CD8-positive, alpha-beta memory T cell (primary cell): ENCODE data around the gene SCAF4. TPM values are rescaled to one million over a fixed set of nuclear protein-coding genes. Genes with fewer than 3 reads are reported as not detected.

Experiments
- CTCF ChIA-PET: fragments of 350-600 bp; sonication (Branson Sonifier 250); formaldehyde crosslinking; loops from one replicate; lab custom pipeline; 2021; ENCODE audit warnings: antibody characterized with exemption; lab: Charles Lee
- POLR2A ChIA-PET: fragments of 350-600 bp; sonication (Branson Sonifier 250); formaldehyde crosslinking; loops from one replicate; lab custom pipeline; 2021; ENCODE audit warnings: antibody characterized with exemption; lab: Charles Lee
- DNase-seq, 5 donors: peaks; one replicate each; pipeline versions ENCODE4 v3.0.0 to v3.0.0-alpha.2; 2020 to 2022; ENCODE audit warnings: mixed read lengths in 1 of 5
- H3K27ac ChIP-seq: one replicate; pipeline ENCODE4 v1.7.0; 2013; ENCODE audit warnings: low read depth, mild to moderate bottlenecking, low read length, moderate library complexity
- H3K27me3 ChIP-seq: 2 replicates; pipeline ENCODE4 v1.7.0; 2013; ENCODE audit warnings: low read length, mild to moderate bottlenecking; ENCODE audit not compliant: insufficient read depth, poor library complexity, severe bottlenecking
- H3K36me3 ChIP-seq: 2 replicates; pipeline ENCODE4 v1.7.0; 2013; ENCODE audit warnings: mild to moderate bottlenecking, low read length, moderate library complexity; ENCODE audit not compliant: insufficient read depth
- H3K4me1 ChIP-seq: 2 replicates; pipeline ENCODE4 v1.7.0; 2013; ENCODE audit warnings: mild to moderate bottlenecking, low read length, moderate library complexity; ENCODE audit not compliant: insufficient read depth
- H3K4me3 ChIP-seq: 2 replicates; pipeline ENCODE4 v1.7.0; 2013; ENCODE audit warnings: mild to moderate bottlenecking, low read length
- H3K9me3 ChIP-seq: 2 replicates; pipeline ENCODE4 v1.7.0; 2013; ENCODE audit warnings: mild to moderate bottlenecking, low read length
- H3K27ac Mint-ChIP-seq, 8 donors: one replicate each; pipeline ENCODE4 v1.8.0; 2020 to 2021; ENCODE audit warnings: mixed read lengths in 8 of 8, mild to moderate bottlenecking in 6 of 8, inconsistent platforms in 3 of 8, moderate library complexity in 3 of 8
- H3K27me3 Mint-ChIP-seq, 2 donors: one replicate each; pipeline ENCODE4 v1.8.0; 2020 to 2021; ENCODE audit warnings: mixed read lengths in 2 of 2, mild to moderate bottlenecking in 1 of 2, moderate library complexity in 1 of 2
- H3K36me3 Mint-ChIP-seq, 3 donors: one replicate each; pipeline ENCODE4 v1.8.0; 2020 to 2021; ENCODE audit warnings: mixed read lengths in 3 of 3, inconsistent platforms in 1 of 3, mild to moderate bottlenecking in 1 of 3
- H3K4me1 Mint-ChIP-seq, 3 donors: one replicate each; pipeline ENCODE4 v1.8.0; 2020 to 2021; ENCODE audit warnings: mixed read lengths in 3 of 3, inconsistent platforms in 1 of 3, mild to moderate bottlenecking in 1 of 3
- H3K4me3 Mint-ChIP-seq, 7 donors: one replicate each; pipeline ENCODE4 v1.8.0; 2020 to 2021; ENCODE audit warnings: mixed read lengths in 7 of 7, mild to moderate bottlenecking in 6 of 7, moderate library complexity in 4 of 7, inconsistent platforms in 2 of 7
- H3K9me3 Mint-ChIP-seq, 5 donors: one replicate each; pipeline ENCODE4 v1.8.0; 2020 to 2022; ENCODE audit warnings: mixed read lengths in 5 of 5, mild to moderate bottlenecking in 3 of 5, moderate library complexity in 2 of 5, inconsistent platforms in 1 of 5
- polyA plus RNA-seq: library from polyadenylated mRNA; unstranded; fragments of 300-500 nt; fragmentation: Illumina TruSeq; gene quantifications from one replicate; pipeline ENCODE4 v1.2.3, GENCODE V29; 2021
- total RNA-seq, 2 experiments: library from RNA; stranded (reverse); gene quantifications; one replicate each; pipeline ENCODE4 v1.2.3, GENCODE V29; 2021

The SCAF4 gene
- total and polyA plus RNA-seq, 3 experiments from 2014 or later: 27.5 to 55.9 (median 55.4) TPM

DNA sequence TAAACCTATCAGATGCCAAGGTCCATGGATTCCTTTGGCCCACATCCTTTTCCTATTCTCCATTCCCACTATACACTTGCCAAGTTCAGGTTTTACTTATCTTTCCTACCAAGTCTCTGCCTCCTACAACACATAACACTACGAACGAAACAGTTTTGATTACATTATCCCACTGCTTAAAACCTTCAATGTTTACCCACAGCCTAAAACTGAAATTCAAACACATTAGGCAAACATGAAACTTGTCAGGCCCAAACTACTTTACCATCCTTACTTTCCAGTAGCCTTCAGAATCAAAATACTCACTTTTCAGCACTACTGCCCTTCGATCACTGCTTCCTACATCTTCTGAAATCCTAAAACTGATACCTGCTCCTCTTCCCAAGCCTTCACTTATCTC lies 3.0 kb downstream of the SCAF4 start:
- no peak for DNase-seq
- Histone ChIP-seq H3K4me3 (no peak overlapping the region), H3K4me1 (peaks cover 55% of the 10 kb centered on the region)

DNA sequence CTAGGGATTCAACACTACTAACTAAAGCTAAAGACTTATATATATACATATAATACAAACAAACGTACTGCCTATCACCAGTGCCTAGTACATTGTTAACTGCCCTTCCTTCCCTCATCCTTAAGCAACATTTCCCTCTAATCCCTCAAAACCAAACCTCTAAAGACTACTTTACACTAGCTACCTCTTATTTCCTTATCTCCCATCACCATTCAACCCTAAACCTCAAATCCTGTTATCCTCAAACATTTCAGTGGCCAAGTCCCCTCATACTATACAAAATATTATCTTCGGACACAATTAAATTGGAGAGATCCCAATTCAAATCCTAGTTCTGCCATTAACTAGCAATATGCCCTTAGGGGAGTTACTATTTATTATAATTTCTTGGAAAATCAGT lies 3.7 kb downstream of the SCAF4 start:
- POLR2A ChIA-PET: no interaction called here
- Histone ChIP-seq H3K36me3 (no peaks in the 10 kb centered on the region), H3K27ac (no peak overlapping the region), H3K27me3 (no peaks in the 10 kb centered on the region), H3K4me1 (peaks cover 48% of the 10 kb centered on the region), H3K4me3 (no peak overlapping the region), H3K9me3 (no peaks in the 10 kb centered on the region)
- CTCF ChIA-PET: no interaction called here
- no peak overlapping the region for H3K4me3 Mint-ChIP-seq
- peaks cover 23 to 29% (median 25%) of the 10 kb centered on the region in 3 donors for H3K4me1 Mint-ChIP-seq
- DNase-seq: no peak
- no peaks in the 10 kb centered on the region for H3K9me3 Mint-ChIP-seq
- H3K27me3 Mint-ChIP-seq: no peaks in the 10 kb centered on the region
- H3K36me3 Mint-ChIP-seq: peaks cover 0 to 16% (median 0%) of the 10 kb centered on the region in 3 donors
- no peak overlapping the region for H3K27ac Mint-ChIP-seq

More for the DNA sequence above, 3.0 kb downstream of the SCAF4 start:
- H3K4me1 Mint-ChIP-seq: peaks cover 16 to 24% (median 17%) of the 10 kb centered on the region in 3 donors
- no peak overlapping the region for H3K27ac Mint-ChIP-seq
- H3K36me3 Mint-ChIP-seq: peaks cover 0 to 16% (median 0%) of the 10 kb centered on the region in 3 donors
- ChIA-PET CTCF (no interaction called here), POLR2A (no interaction called here)
- Histone ChIP-seq H3K27me3 (no peaks in the 10 kb centered on the region), H3K9me3 (no peaks in the 10 kb centered on the region), H3K36me3 (no peaks in the 10 kb centered on the region), H3K27ac (no peak overlapping the region)
- H3K9me3 Mint-ChIP-seq: no peaks in the 10 kb centered on the region
- H3K27me3 Mint-ChIP-seq: no peaks in the 10 kb centered on the region
- no peak overlapping the region for H3K4me3 Mint-ChIP-seq

GRCh38 chr21:31727181-31727580 lies 4.7 kb downstream of the SCAF4 start:
- H3K9me3 Mint-ChIP-seq: no peaks in the 10 kb centered on the region
- Histone ChIP-seq H3K4me3 (no peak overlapping the region), H3K4me1 (peaks cover 49% of the 10 kb centered on the region), H3K27me3 (no peaks in the 10 kb centered on the region), H3K36me3 (no peaks in the 10 kb centered on the region), H3K9me3 (no peaks in the 10 kb centered on the region), H3K27ac (no peak overlapping the region)
- CTCF ChIA-PET: no interaction called here
- POLR2A ChIA-PET: interaction anchor here (0.6 kb wide), 1 partner anchor 8 kb away, joined by 3 read pairs; no protein-coding TSS in a partner anchor
- no peaks in the 10 kb centered on the region for H3K27me3 Mint-ChIP-seq
- peaks cover 0 to 12% (median 0%) of the 10 kb centered on the region in 3 donors for H3K36me3 Mint-ChIP-seq
- no peak overlapping the region for H3K27ac Mint-ChIP-seq
- DNase-seq: no peak
- peaks cover 24 to 35% (median 29%) of the 10 kb centered on the region in 3 donors for H3K4me1 Mint-ChIP-seq
- H3K4me3 Mint-ChIP-seq: no peak overlapping the region

- H3K4me3 Mint-ChIP-seq: peak overlapping the region in 1 of 7 donors; percentile 8
- no peaks in the 10 kb centered on the region for H3K9me3 ChIP-seq
- H3K27me3 ChIP-seq: no peaks in the 10 kb centered on the region
- no peaks in the 10 kb centered on the region for H3K36me3 ChIP-seq
- H3K9me3 Mint-ChIP-seq: no peaks in the 10 kb centered on the region
- no peaks in the 10 kb centered on the region for H3K27me3 Mint-ChIP-seq
- peaks cover 55% of the 10 kb centered on the region for H3K4me1 ChIP-seq
- H3K4me1 Mint-ChIP-seq: peaks cover 32 to 42% (median 33%) of the 10 kb centered on the region in 3 donors
- H3K36me3 Mint-ChIP-seq: peaks cover 0 to 12% (median 0%) of the 10 kb centered on the region in 3 donors
- no peak for DNase-seq
- H3K27ac Mint-ChIP-seq: no peak overlapping the region
- ChIA-PET CTCF (no interaction called here), POLR2A (no interaction called here)
- no peak overlapping the region for H3K4me3 ChIP-seq
- H3K27ac ChIP-seq: no peak overlapping the region
These were observed 5.5 kb downstream of the SCAF4 start for GRCh38 chr21:31726407-31726806.

DNA sequence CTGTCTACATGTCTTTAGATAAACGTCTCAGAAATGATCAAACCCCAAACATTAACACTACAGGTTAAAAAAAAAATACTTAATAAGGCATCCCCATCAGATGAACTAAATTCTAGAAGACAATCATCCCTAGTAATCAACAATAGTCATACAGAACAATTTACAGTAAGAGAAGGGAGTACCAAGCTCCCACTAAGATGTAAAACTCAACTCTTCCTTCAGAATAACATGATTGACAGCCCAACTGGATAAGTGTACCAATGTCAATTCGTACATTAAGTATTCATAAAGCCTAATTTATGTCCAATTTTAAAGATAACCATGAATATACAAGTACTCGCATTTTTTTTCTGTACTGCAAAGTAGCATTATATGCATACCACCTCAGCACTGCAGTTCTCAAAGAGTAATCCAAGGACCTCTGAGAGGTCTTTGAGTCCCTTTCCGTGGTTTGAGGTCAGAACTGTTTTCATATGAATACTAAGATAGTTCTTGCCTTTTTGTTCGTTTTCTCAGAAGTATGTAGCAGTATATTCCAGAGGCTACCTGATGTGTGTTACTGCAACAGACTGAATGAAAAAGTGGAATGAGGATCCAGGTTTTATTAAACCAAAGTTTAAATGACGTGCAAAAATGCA lies 6.6 kb downstream of the SCAF4 start:
- no peak overlapping the region for H3K4me3 ChIP-seq
- ChIA-PET CTCF (no interaction called here), POLR2A (no interaction called here)
- H3K36me3 ChIP-seq: no peaks in the 10 kb centered on the region
- H3K27ac ChIP-seq: no peak overlapping the region
- Mint-ChIP-seq H3K27me3 (no peaks in the 10 kb centered on the region), H3K4me1 (peaks cover 43 to 53% (median 44%) of the 10 kb centered on the region in 3 donors), H3K9me3 (no peaks in the 10 kb centered on the region), H3K36me3 (peaks cover 0 to 6% (median 0%) of the 10 kb centered on the region in 3 donors), H3K4me3 (peak overlapping the region in 5 of 7 donors; percentile 4 to 45 (median 23)), H3K27ac (peak overlapping the region in 2 of 8 donors; percentile 6 to 24)
- no peak for DNase-seq
- no peaks in the 10 kb centered on the region for H3K27me3 ChIP-seq
- H3K9me3 ChIP-seq: no peaks in the 10 kb centered on the region
- peaks cover 63% of the 10 kb centered on the region for H3K4me1 ChIP-seq

GRCh38 chr21:31724552-31724951 lies 7.4 kb downstream of the SCAF4 start:
- Histone ChIP-seq H3K27me3 (no peaks in the 10 kb centered on the region), H3K9me3 (no peaks in the 10 kb centered on the region), H3K4me1 (peaks cover 61% of the 10 kb centered on the region), H3K36me3 (no peaks in the 10 kb centered on the region), H3K4me3 (no peak overlapping the region), H3K27ac (no peak overlapping the region)
- peak overlapping the region in 4 of 7 donors; percentile 4 to 56 (median 35) for H3K4me3 Mint-ChIP-seq
- no peaks in the 10 kb centered on the region for H3K9me3 Mint-ChIP-seq
- CTCF ChIA-PET: no interaction called here
- peak overlapping the region in 1 of 8 donors; percentile 6 for H3K27ac Mint-ChIP-seq
- H3K4me1 Mint-ChIP-seq: peaks cover 49 to 61% (median 50%) of the 10 kb centered on the region in 3 donors
- DNase-seq: no peak
- H3K27me3 Mint-ChIP-seq: no peaks in the 10 kb centered on the region
- POLR2A ChIA-PET: no interaction called here
- H3K36me3 Mint-ChIP-seq: peaks cover 0 to 10% (median 2%) of the 10 kb centered on the region in 3 donors

DNA sequence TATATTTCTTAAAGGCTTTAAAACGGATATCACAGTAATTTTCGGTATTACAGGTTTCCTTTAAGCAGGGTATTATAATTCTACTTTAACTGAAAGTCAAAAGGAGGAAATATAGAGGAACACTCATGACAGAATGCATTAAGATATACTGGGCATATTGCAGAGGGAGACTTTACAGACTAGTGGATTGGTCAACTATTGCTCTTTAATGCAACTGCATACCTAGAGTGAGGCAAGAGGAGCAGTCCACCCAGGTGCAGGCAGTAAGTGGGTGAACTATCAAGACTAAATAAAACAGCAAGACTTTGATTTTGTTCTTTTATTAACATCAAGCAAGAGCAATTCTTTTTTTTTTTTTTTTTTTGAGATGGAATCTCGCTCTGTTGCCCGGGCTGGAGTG lies 10.5 kb downstream of the SCAF4 start:
- Histone ChIP-seq H3K4me3 (no peak overlapping the region), H3K9me3 (no peaks in the 10 kb centered on the region), H3K4me1 (peaks cover 51% of the 10 kb centered on the region), H3K27ac (no peak overlapping the region), H3K36me3 (no peaks in the 10 kb centered on the region), H3K27me3 (no peaks in the 10 kb centered on the region)
- POLR2A ChIA-PET: no interaction called here
- CTCF ChIA-PET: no interaction called here
- Mint-ChIP-seq H3K27me3 (no peaks in the 10 kb centered on the region), H3K4me3 (peak overlapping the region in 2 of 7 donors; percentile 62 to 70), H3K36me3 (peaks cover 0 to 8% (median 2%) of the 10 kb centered on the region in 3 donors), H3K27ac (peak overlapping the region in 1 of 8 donors; percentile 14), H3K9me3 (no peaks in the 10 kb centered on the region), H3K4me1 (peaks cover 58 to 88% (median 79%) of the 10 kb centered on the region in 3 donors)
- DNase-seq: no peak

DNA sequence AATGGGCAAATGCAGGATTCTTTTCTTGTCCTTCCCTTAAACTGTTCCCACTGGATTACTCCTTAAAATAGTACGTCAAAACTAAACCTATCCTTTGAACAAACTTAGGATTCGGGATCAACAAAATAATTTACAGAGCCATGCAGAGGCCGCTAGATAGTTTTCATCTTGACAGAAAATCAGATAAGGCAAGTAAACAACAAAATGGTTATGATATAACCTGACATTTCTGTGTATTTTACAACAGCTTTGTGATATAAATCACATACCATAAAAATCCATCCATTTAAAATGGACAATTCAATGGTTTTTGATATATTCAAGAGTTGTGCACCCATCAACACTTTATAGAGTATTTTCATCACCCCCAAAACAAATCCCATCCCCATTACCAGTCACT lies 11.2 kb downstream of the SCAF4 start:
- peak overlapping the region in 1 of 8 donors; percentile 29 for H3K27ac Mint-ChIP-seq
- POLR2A ChIA-PET: no interaction called here
- H3K4me3 Mint-ChIP-seq: peak overlapping the region in 2 of 7 donors; percentile 22 to 62
- no peaks in the 10 kb centered on the region for H3K27me3 Mint-ChIP-seq
- Histone ChIP-seq H3K9me3 (no peaks in the 10 kb centered on the region), H3K4me3 (no peak overlapping the region), H3K36me3 (no peaks in the 10 kb centered on the region), H3K27me3 (no peaks in the 10 kb centered on the region), H3K4me1 (peaks cover 57% of the 10 kb centered on the region), H3K27ac (no peak overlapping the region)
- H3K9me3 Mint-ChIP-seq: no peaks in the 10 kb centered on the region
- CTCF ChIA-PET: no interaction called here
- no peak for DNase-seq
- peaks cover 0 to 8% (median 2%) of the 10 kb centered on the region in 3 donors for H3K36me3 Mint-ChIP-seq
- peaks cover 65 to 94% (median 86%) of the 10 kb centered on the region in 3 donors for H3K4me1 Mint-ChIP-seq
